Loucy (cell line): ENCODE data around the gene SFSWAP.
"Not testable (repeated sequence)": the region's sequence is repeated elsewhere in the genome, so short reads cannot be mapped to it uniquely, and the experiment has no call there.

Experiments used
- H2AFZ ChIP-seq: fragments of 200-600 bp; sonication (generic); 2 replicates; pipeline ENCODE4 v1.6.0; 2016; ENCODE audit warnings: antibody characterized with exemption, mild to moderate bottlenecking, low read length, moderate library complexity
- H3F3A ChIP-seq: fragments of 200-600 bp; 2 replicates; pipeline ENCODE4 v1.6.0; 2016; ENCODE audit warnings: antibody characterized with exemption, low read depth, mild to moderate bottlenecking
- H3K27me3 ChIP-seq: fragments of 200-600 bp; sonication (generic); 2 replicates; pipeline ENCODE4 v1.6.1; 2014; ENCODE audit warnings: low read length, mild to moderate bottlenecking; ENCODE audit not compliant: insufficient read depth, poor library complexity, severe bottlenecking
- H3K36me3 ChIP-seq: fragments of 200-600 bp; sonication (generic); 2 replicates; pipeline ENCODE4 v1.6.1; 2016; ENCODE audit warnings: low read length; ENCODE audit not compliant: insufficient read depth
- H3K4me1 ChIP-seq: fragments of 200-600 bp; sonication (generic); 2 replicates; pipeline ENCODE4 v1.5.1; 2014; ENCODE audit warnings: low read length, mild to moderate bottlenecking; ENCODE audit not compliant: insufficient read depth, poor library complexity, severe bottlenecking
- H3K4me2 ChIP-seq: fragments of 200-600 bp; sonication (generic); 2 replicates; pipeline ENCODE4 v1.6.0; 2014; ENCODE audit warnings: antibody characterized with exemption, low read length, low read depth, mild to moderate bottlenecking; ENCODE audit not compliant: poor library complexity, severe bottlenecking
- H3K4me3 ChIP-seq: fragments of 200-600 bp; sonication (generic); 2 replicates; pipeline ENCODE4 v1.5.1; 2014; ENCODE audit warnings: low read length, mild to moderate bottlenecking, mixed read lengths; ENCODE audit not compliant: poor library complexity, severe bottlenecking
- H3K79me2 ChIP-seq: fragments of 200-600 bp; sonication (generic); 2 replicates; pipeline ENCODE4 v1.6.1; 2014; ENCODE audit warnings: low read length; ENCODE audit not compliant: insufficient read depth
- H3K9ac ChIP-seq: fragments of 200-600 bp; sonication (generic); 2 replicates; pipeline ENCODE4 v1.6.0; 2014; ENCODE audit warnings: mild to moderate bottlenecking, low read depth, low read length, moderate library complexity; ENCODE audit not compliant: poor library complexity, severe bottlenecking
- H3K9me2 ChIP-seq: fragments of 200-600 bp; sonication (generic); replicated peaks from 2 replicates; pipeline ENCODE4 v1.6.1; 2016; ENCODE audit warnings: low read depth, low read length, mixed read lengths
- H3K9me3 ChIP-seq: fragments of 200-600 bp; sonication (generic); 2 replicates; pipeline ENCODE4 v1.6.1; 2014; ENCODE audit warnings: mild to moderate bottlenecking, antibody characterized with exemption, low read length, low read depth; ENCODE audit not compliant: insufficient read depth
- H4K20me1 ChIP-seq: fragments of 200-600 bp; sonication (generic); 2 replicates; pipeline ENCODE4 v1.6.0; 2014; ENCODE audit warnings: antibody characterized with exemption, low read length, mild to moderate bottlenecking; ENCODE audit not compliant: insufficient read depth, poor library complexity, severe bottlenecking
- EZH2phosphoT487 ChIP-seq: fragments of 200-600 bp; IDR thresholded peaks from 2 replicates; pipeline ENCODE4 v1.6.1; 2018; ENCODE audit warnings: antibody characterized with exemption, mild to moderate bottlenecking, moderate library complexity, borderline replicate concordance
- TF ChIP-seq, protein P1 (sequence below): fragments of 200-600 bp; sonication (generic); conservative IDR thresholded peaks from 2 replicates; pipeline ENCODE4 v1.5.1; 2014; ENCODE audit warnings: mild to moderate bottlenecking, antibody characterized with exemption, low read length

Gene SFSWAP

DNA sequence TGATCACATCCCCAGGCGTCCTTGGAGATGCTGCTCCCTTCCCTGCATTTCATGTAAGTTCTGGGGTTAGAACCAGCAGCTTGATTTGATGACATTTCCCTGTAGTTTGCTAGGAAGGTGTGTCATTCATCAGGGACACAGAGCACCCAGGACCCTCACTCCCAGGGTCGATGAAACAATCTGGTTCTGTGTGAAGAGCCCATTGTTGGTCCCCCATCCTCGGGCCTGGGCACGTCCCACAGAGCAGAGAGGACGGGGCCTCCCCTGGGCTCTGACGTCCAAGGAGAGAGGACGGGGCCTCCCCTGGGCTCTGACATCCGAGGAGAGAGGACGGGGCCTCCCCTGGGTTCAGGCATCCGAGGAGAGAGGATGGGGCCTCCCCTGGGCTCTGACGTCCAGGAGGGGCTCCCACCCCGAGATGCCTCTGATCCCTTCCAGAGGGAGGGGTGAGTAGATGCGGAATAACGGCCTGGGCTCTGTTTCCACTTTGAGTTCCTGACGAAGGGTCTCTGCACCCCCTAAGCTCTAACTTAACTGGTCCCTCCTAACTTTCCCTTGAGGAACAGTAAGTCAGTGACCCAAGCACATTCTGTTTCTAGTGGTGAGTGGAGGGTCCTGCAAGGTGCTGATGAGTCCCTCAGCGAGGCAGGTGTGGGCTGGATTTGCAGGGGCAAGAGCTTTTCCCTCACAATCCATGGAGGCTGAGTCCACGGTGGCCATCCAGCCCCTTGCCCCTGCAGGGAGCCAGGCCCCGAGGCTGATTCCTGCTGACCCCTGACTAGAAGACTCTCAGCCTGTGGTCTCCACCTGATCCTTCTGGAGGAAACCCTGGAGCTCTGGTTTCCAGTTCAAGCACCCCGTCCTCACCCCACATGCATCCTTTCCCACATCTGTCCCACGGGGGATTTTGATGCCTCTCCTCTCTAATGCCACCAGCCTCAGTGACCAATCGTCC is 35.5 kb upstream of the SFSWAP start:
- no peaks in the 10 kb centered on the region for H3K9me2 ChIP-seq
- H4K20me1 ChIP-seq = no peaks in the 10 kb centered on the region
- H3K79me2 ChIP-seq = no peaks in the 10 kb centered on the region
- H3K27me3 ChIP-seq = no peaks in the 10 kb centered on the region
- no peaks in the 10 kb centered on the region for H3K4me1 ChIP-seq
- TF ChIP-seq EZH2phosphoT487 = no peak
- TF ChIP-seq, protein P1, sequence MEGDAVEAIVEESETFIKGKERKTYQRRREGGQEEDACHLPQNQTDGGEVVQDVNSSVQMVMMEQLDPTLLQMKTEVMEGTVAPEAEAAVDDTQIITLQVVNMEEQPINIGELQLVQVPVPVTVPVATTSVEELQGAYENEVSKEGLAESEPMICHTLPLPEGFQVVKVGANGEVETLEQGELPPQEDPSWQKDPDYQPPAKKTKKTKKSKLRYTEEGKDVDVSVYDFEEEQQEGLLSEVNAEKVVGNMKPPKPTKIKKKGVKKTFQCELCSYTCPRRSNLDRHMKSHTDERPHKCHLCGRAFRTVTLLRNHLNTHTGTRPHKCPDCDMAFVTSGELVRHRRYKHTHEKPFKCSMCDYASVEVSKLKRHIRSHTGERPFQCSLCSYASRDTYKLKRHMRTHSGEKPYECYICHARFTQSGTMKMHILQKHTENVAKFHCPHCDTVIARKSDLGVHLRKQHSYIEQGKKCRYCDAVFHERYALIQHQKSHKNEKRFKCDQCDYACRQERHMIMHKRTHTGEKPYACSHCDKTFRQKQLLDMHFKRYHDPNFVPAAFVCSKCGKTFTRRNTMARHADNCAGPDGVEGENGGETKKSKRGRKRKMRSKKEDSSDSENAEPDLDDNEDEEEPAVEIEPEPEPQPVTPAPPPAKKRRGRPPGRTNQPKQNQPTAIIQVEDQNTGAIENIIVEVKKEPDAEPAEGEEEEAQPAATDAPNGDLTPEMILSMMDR = no peak
- no peak overlapping the region for H3K4me3 ChIP-seq
- no peak overlapping the region for H3K9ac ChIP-seq
- no peaks in the 10 kb centered on the region for H3F3A ChIP-seq
- H3K4me2 ChIP-seq = no peak overlapping the region
- H2AFZ ChIP-seq = no peak overlapping the region
- H3K9me3 ChIP-seq = no peaks in the 10 kb centered on the region
- H3K36me3 ChIP-seq = no peaks in the 10 kb centered on the region

DNA sequence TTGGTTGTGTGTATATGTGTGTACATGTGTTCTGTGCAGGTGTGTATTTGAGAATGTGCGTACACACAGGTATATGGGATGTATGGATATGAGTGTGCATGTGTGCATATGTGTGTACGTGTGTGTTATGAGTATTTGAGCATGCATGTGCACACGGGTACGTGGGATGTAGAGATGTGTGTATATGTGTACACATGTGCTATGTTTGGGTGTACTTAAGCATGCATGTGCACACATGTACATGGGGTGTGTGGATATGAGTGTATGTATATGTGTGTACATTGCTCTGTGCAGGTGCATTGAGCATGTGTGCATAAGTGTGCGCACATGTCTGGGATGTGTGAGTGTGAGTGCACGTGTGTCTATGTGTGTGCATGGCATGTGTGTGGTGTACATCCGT is 34.3 kb upstream of the SFSWAP start:
- H4K20me1 ChIP-seq = no peaks in the 10 kb centered on the region
- TF ChIP-seq, protein P1 = no peak
- TF ChIP-seq EZH2phosphoT487 = no peak
- H3K36me3 ChIP-seq = no peaks in the 10 kb centered on the region

DNA sequence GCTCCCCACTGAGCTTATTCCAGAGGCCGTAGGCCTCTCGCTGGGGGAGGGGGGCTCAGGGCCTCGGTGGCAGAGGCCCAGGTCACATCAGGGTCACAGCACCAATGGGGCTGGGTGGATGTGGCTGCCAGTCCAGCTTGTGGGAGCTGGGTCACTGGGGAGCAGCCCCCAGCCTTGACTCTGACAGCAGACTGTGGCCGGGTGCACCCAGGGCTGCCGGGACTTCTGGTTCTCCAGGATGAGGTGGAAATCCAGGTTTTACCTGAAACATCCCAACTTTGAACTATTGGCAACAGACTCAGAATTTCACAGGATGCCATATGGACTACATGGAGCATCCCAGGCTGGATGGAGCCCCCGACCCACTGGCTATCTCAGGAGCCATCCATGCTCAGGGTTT is 33.8 kb upstream of the SFSWAP start:
- not testable (repeated sequence) for H3K4me2 ChIP-seq, H3K4me1 ChIP-seq, H3K9me2 ChIP-seq, H2AFZ ChIP-seq, H3K79me2 ChIP-seq, H3K4me3 ChIP-seq, H3F3A ChIP-seq, H3K27me3 ChIP-seq, H3K36me3 ChIP-seq, H3K9me3 ChIP-seq, H4K20me1 ChIP-seq, H3K9ac ChIP-seq

More for the DNA sequence above, 34.3 kb upstream of the SFSWAP start:
- no peak overlapping the region for H3K9ac ChIP-seq
- H3K79me2 ChIP-seq = no peaks in the 10 kb centered on the region
- H3F3A ChIP-seq = no peaks in the 10 kb centered on the region
- no peak overlapping the region for H3K4me3 ChIP-seq
- no peak overlapping the region for H2AFZ ChIP-seq
- no peak overlapping the region for H3K4me2 ChIP-seq
- no peaks in the 10 kb centered on the region for H3K27me3 ChIP-seq
- no peaks in the 10 kb centered on the region for H3K9me3 ChIP-seq
- no peaks in the 10 kb centered on the region for H3K4me1 ChIP-seq
- H3K9me2 ChIP-seq = no peaks in the 10 kb centered on the region

DNA sequence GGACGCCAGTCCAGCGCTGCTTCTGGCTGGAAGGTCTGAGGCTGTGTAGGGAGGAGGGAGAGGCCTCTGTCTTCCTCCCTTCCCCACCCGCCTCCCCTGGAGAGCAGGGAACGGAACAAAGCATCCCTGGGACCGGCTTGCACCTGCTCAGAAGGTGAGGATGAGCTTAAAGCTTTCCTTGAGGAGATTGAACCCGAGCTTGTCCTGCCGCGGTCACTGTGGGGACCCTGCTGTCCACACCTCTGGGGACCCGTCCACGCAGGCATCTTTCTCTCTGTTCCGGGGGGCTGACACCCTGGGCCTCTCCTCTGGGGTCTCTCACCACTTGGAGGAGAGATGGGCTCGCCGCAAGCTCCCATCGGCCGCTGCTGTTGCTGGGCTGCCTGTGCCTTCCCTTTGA is 33.2 kb upstream of the SFSWAP start:
- no peak for TF ChIP-seq EZH2phosphoT487
- TF ChIP-seq, protein P1 = no peak
- Histone ChIP-seq H3K9me2 (no peaks in the 10 kb centered on the region), H3K4me2 (no peak overlapping the region), H3K4me3 (no peak overlapping the region), H3K36me3 (no peaks in the 10 kb centered on the region), H3K79me2 (no peaks in the 10 kb centered on the region), H3K9me3 (no peaks in the 10 kb centered on the region), H3K9ac (no peak overlapping the region), H4K20me1 (no peaks in the 10 kb centered on the region), H2AFZ (no peak overlapping the region), H3K4me1 (no peaks in the 10 kb centered on the region), H3K27me3 (no peaks in the 10 kb centered on the region), H3F3A (no peaks in the 10 kb centered on the region)

DNA sequence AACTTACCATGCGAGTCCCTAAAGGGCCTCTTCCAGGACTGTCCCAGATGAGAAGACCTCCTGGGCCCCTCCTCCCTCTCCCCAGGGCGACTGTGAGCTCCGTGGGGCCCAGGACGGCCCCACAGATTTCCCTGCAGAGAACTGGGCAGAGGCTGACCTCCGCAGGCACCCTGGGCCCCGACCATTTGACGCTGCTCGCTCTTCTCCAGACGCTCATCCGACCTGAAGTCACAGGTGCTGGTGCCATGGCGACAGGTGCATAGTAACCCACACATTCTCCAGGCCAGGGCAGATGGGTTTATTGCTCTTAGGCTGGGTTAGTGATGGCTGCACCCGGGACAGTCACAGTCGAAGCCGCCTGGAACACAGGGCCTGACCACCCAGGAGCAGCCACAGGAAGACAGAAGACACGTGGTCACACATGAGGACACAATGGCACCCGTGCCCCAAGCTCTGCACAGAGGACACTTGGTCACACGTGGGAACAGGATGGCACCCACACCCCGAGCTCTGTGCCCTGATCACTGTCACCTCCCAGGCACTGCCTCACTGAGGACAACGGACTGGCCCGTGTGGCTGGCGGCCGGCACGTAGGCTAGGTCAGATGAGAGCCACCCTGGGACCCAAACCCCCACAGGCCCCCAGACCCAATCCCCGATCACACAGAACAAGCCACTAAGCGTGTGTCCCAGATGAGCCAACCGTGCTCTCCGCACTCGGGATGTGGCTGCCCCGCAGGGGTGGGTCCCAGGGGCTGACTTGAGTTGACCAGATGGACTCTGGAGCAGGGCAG is 32.3 kb upstream of the SFSWAP start:
- not testable (repeated sequence) for H3K79me2 ChIP-seq, H3K4me3 ChIP-seq, H3K9me2 ChIP-seq, H3K4me1 ChIP-seq, H3K36me3 ChIP-seq, H4K20me1 ChIP-seq, H2AFZ ChIP-seq, H3K27me3 ChIP-seq, H3K9ac ChIP-seq, H3K9me3 ChIP-seq, H3K4me2 ChIP-seq, H3F3A ChIP-seq
